Measurements from ENCODE around the gene C1orf50.

Gene C1orf50

GRCh38 chr1:42817976-42818375 lies 50.9 kb downstream of the C1orf50 start:
- H3K4me3 ChIP-seq (ENCODE audit: insufficient read depth, low read depth, low read length): no peak overlapping the region
- no peak overlapping the region for H3K27ac ChIP-seq (ENCODE audit: insufficient read depth, low read depth, low read length, poor library complexity, severe bottlenecking)
- H3K27me3 ChIP-seq (ENCODE audit: control insufficient read depth, insufficient read depth, low read length, poor library complexity, severe bottlenecking): no peaks in the 10 kb centered on the region
- H3K36me3 ChIP-seq (ENCODE audit: control insufficient read depth, insufficient read depth, low read length): no peaks in the 10 kb centered on the region
- H3K9me3 ChIP-seq (ENCODE audit: control insufficient read depth, low read length): no peaks in the 10 kb centered on the region
- 93 to 95% methylated on average over 3 of the region's 3 CpGs for WGBS, 2 experiments
- no peaks in the 10 kb centered on the region for H3K4me1 ChIP-seq (ENCODE audit: control insufficient read depth, insufficient read depth, low read length)

- 41 to 75% methylated on average over 1 of the region's 1 CpG for WGBS, 2 experiments
Measured at GRCh38 chr1:42820813-42821212, 53.8 kb downstream of the C1orf50 start.

GRCh38 chr1:42821690-42822089 lies 54.6 kb downstream of the C1orf50 start:
- Histone ChIP-seq H3K27ac (ENCODE audit: insufficient read depth, low read depth, low read length, poor library complexity, severe bottlenecking) (no peak overlapping the region), H3K4me3 (ENCODE audit: insufficient read depth, low read depth, low read length) (no peak overlapping the region), H3K27me3 (ENCODE audit: control insufficient read depth, insufficient read depth, low read length, poor library complexity, severe bottlenecking) (no peaks in the 10 kb centered on the region), H3K36me3 (ENCODE audit: control insufficient read depth, insufficient read depth, low read length) (no peaks in the 10 kb centered on the region), H3K9me3 (ENCODE audit: control insufficient read depth, low read length) (no peaks in the 10 kb centered on the region), H3K4me1 (ENCODE audit: control insufficient read depth, insufficient read depth, low read length) (no peaks in the 10 kb centered on the region)
- WGBS, 2 experiments: 94 to 95% methylated on average over 2 of the region's 2 CpGs

More at GRCh38 chr1:42820813-42821212, 53.8 kb downstream of the C1orf50 start:
- H3K4me3 ChIP-seq (ENCODE audit: insufficient read depth, low read depth, low read length): no peak overlapping the region
- H3K27me3 ChIP-seq (ENCODE audit: control insufficient read depth, insufficient read depth, low read length, poor library complexity, severe bottlenecking): no peaks in the 10 kb centered on the region
- no peaks in the 10 kb centered on the region for H3K4me1 ChIP-seq (ENCODE audit: control insufficient read depth, insufficient read depth, low read length)
- H3K36me3 ChIP-seq (ENCODE audit: control insufficient read depth, insufficient read depth, low read length): no peaks in the 10 kb centered on the region
- no peaks in the 10 kb centered on the region for H3K9me3 ChIP-seq (ENCODE audit: control insufficient read depth, low read length)
- no peak overlapping the region for H3K27ac ChIP-seq (ENCODE audit: insufficient read depth, low read depth, low read length, poor library complexity, severe bottlenecking)

GRCh38 chr1:42822800-42823392 lies 55.8 kb downstream of the C1orf50 start:
- Histone ChIP-seq H3K4me3 (ENCODE audit: insufficient read depth, low read depth, low read length) (no peak overlapping the region), H3K27ac (ENCODE audit: insufficient read depth, low read depth, low read length, poor library complexity, severe bottlenecking) (no peak overlapping the region), H3K4me1 (ENCODE audit: control insufficient read depth, insufficient read depth, low read length) (no peaks in the 10 kb centered on the region), H3K9me3 (ENCODE audit: control insufficient read depth, low read length) (no peaks in the 10 kb centered on the region), H3K27me3 (ENCODE audit: control insufficient read depth, insufficient read depth, low read length, poor library complexity, severe bottlenecking) (no peaks in the 10 kb centered on the region), H3K36me3 (ENCODE audit: control insufficient read depth, insufficient read depth, low read length) (no peaks in the 10 kb centered on the region)
- WGBS, 2 experiments: 93 to 94% methylated on average over 2 of the region's 2 CpGs

GRCh38 chr1:42824481-42825035 lies 57.5 kb downstream of the C1orf50 start:
- Histone ChIP-seq H3K36me3 (ENCODE audit: control insufficient read depth, insufficient read depth, low read length) (no peaks in the 10 kb centered on the region), H3K4me1 (ENCODE audit: control insufficient read depth, insufficient read depth, low read length) (no peaks in the 10 kb centered on the region), H3K27ac (ENCODE audit: insufficient read depth, low read depth, low read length, poor library complexity, severe bottlenecking) (no peak overlapping the region), H3K4me3 (ENCODE audit: insufficient read depth, low read depth, low read length) (no peak overlapping the region), H3K27me3 (ENCODE audit: control insufficient read depth, insufficient read depth, low read length, poor library complexity, severe bottlenecking) (no peaks in the 10 kb centered on the region), H3K9me3 (ENCODE audit: control insufficient read depth, low read length) (no peaks in the 10 kb centered on the region)
- WGBS, 2 experiments: 91 to 94% methylated on average over 4 of the region's 4 CpGs

- Histone ChIP-seq H3K36me3 (ENCODE audit: control insufficient read depth, insufficient read depth, low read length) (no peaks in the 10 kb centered on the region), H3K4me3 (ENCODE audit: insufficient read depth, low read depth, low read length) (no peak overlapping the region), H3K27me3 (ENCODE audit: control insufficient read depth, insufficient read depth, low read length, poor library complexity, severe bottlenecking) (no peaks in the 10 kb centered on the region), H3K27ac (ENCODE audit: insufficient read depth, low read depth, low read length, poor library complexity, severe bottlenecking) (no peak overlapping the region), H3K4me1 (ENCODE audit: control insufficient read depth, insufficient read depth, low read length) (no peaks in the 10 kb centered on the region), H3K9me3 (ENCODE audit: control insufficient read depth, low read length) (no peaks in the 10 kb centered on the region)
- 89% methylated on average over 9 to 10 of the region's 10 CpGs for WGBS, 2 experiments
Measured at GRCh38 chr1:42825036-42825851, 58.2 kb downstream of the C1orf50 start.

All from ectodermal cell (in vitro differentiated cells).